Activated CD4-positive, alpha-beta T cell treated with anti-CD3 and anti-CD28 coated beads, Interleukin-2, amount 10 ng/mL, durations not matched to agents 24 days and 14 days (primary cell): ENCODE results near the gene BAIAP3. TPM values are rescaled to one million over a fixed set of nuclear protein-coding genes. Genes with fewer than 3 reads are reported as not detected.

Source experiments
- DNase-seq: peaks from one replicate; pipeline ENCODE4 v3.0.0; 2022
- H3K27ac Mint-ChIP-seq: one replicate; pipeline ENCODE4 v1.8.0; 2022; ENCODE audit warnings: mild to moderate bottlenecking, mixed read lengths
- H3K27me3 Mint-ChIP-seq: one replicate; pipeline ENCODE4 v1.8.0; 2022; ENCODE audit warnings: mixed read lengths
- H3K36me3 Mint-ChIP-seq: one replicate; pipeline ENCODE4 v1.8.0; 2022; ENCODE audit warnings: low read depth, mild to moderate bottlenecking, mixed read lengths
- H3K4me1 Mint-ChIP-seq: one replicate; pipeline ENCODE4 v1.8.0; 2021; ENCODE audit warnings: mixed read lengths
- H3K4me3 Mint-ChIP-seq: one replicate; pipeline ENCODE4 v1.8.0; 2022; ENCODE audit warnings: mild to moderate bottlenecking, moderate library complexity, mixed read lengths
- H3K9me3 Mint-ChIP-seq: one replicate; pipeline ENCODE4 v1.8.0; 2021; ENCODE audit warnings: mixed read lengths
- intact Hi-C: fragments of 100-400 bp; cut with micrococcal nuclease; formaldehyde crosslinking; loops from one replicate; pipeline ENCODE4 v1.15.1; 2023
- total RNA-seq: library from RNA; stranded (reverse); gene quantifications from 2 replicates; pipeline ENCODE4 v1.2.3, GENCODE V29; 2022

The BAIAP3 gene
- total RNA-seq, 1 donor from 2014 or later: 0.30 TPM

DNA sequence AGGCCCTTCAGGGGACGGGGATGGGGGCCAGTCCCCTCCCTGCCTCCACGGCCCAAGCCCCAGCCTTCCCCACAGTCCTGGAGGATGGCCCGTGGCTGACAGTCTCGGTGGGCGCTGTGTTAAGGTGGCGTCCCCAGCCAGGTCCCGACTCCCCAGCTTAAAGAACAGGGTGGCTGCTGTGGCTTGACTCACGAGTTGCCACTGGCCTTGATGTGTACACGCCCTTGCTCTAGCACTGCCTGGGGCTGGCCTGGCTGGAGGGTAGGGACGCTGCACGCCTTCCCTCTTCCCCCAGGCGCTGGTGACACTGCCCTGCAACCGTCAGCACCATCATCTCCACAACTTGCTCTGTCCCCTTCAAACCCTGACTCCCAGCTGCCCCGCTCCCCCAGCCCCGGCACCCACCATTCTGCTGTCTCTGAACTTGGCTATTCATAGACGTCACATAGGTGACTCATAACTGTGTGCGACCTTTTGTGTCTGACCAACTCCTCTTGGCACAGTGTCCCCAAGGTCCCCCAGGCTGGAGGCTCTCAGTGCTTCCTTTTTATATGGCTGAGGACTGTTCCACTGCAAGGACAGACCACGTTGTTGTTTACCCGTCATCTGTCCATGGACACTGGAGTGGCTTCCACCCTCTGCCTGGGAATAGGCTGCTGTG lies 24.6 kb downstream of the BAIAP3 start:
- no peak overlapping the region for H3K27ac Mint-ChIP-seq
- peaks cover 14% of the 10 kb centered on the region for H3K4me1 Mint-ChIP-seq
- no peak for DNase-seq
- H3K9me3 Mint-ChIP-seq: no peaks in the 10 kb centered on the region
- H3K36me3 Mint-ChIP-seq: peaks cover 6% of the 10 kb centered on the region
- intact Hi-C loops: no loop called here
- no peaks in the 10 kb centered on the region for H3K27me3 Mint-ChIP-seq
- no peak overlapping the region for H3K4me3 Mint-ChIP-seq

DNA sequence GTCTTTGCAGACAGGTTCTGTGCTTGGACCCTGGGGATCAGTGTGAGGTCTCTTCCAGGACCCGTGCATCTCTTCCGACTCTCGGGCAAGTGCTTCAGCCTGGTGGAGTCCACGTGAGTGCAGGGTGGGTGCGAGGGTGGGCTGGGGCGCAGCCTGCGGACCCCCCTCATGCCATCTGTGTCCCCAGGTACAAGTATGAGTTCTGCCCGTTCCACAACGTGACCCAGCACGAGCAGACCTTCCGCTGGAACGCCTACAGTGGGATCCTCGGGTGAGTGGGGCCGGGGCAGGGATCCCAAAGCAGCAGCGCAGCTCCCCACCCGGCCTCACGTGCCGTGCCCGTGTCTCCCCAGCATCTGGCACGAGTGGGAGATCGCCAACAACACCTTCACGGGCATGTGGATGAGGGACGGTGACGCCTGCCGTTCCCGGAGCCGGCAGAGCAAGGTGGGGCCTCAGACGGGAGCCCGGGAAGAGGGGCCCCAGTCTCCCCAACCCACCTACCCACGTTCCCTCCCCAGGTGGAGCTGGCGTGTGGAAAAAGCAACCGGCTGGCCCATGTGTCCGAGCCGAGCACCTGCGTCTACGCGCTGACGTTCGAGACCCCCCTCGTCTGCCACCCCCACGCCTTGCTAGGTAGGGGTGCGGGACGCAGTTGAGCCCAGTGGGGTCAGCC lies 28.4 kb downstream of the BAIAP3 start:
- H3K27ac Mint-ChIP-seq: no peak overlapping the region
- intact Hi-C loops: no loop called here
- DNase-seq: no peak
- H3K4me3 Mint-ChIP-seq: no peak overlapping the region
- peaks cover 4% of the 10 kb centered on the region for H3K4me1 Mint-ChIP-seq
- no peaks in the 10 kb centered on the region for H3K9me3 Mint-ChIP-seq
- no peaks in the 10 kb centered on the region for H3K27me3 Mint-ChIP-seq
- peaks cover 18% of the 10 kb centered on the region for H3K36me3 Mint-ChIP-seq

GRCh38 chr16:1362807-1363206 lies 29.4 kb downstream of the BAIAP3 start:
- Mint-ChIP-seq H3K36me3 (peaks cover 18% of the 10 kb centered on the region), H3K27me3 (no peaks in the 10 kb centered on the region), H3K27ac (no peak overlapping the region), H3K4me3 (no peak overlapping the region), H3K4me1 (peaks cover 4% of the 10 kb centered on the region), H3K9me3 (no peaks in the 10 kb centered on the region)
- DNase-seq: no peak
- intact Hi-C loops: no loop called here

GRCh38 chr16:1363501-1364041 lies 30.1 kb downstream of the BAIAP3 start:
- Mint-ChIP-seq H3K9me3 (no peaks in the 10 kb centered on the region), H3K4me1 (peaks cover 2% of the 10 kb centered on the region), H3K4me3 (no peak overlapping the region), H3K36me3 (peaks cover 21% of the 10 kb centered on the region), H3K27me3 (no peaks in the 10 kb centered on the region), H3K27ac (no peak overlapping the region)
- intact Hi-C loops: no loop called here
- peak; percentile 92 for DNase-seq

DNA sequence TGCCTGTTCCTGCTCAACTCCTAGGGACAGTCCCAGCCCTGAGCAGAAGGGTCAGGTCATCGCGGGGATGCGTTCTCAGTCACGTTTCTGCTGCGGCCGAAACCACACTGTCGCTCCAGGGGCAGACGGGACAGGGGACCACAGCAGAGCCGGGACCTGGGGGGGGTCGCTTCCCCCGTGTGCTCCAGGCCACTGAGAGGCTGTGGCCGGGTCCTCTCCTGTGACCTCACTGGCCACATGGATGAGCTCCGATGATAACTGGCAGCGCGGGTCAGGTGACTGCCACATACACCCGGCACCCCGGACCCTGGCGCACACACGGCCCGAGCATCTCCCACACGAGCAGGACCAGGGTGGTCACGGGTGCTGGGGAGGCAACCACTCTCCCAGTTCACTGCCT lies 31.1 kb downstream of the BAIAP3 start:
- no peaks in the 10 kb centered on the region for H3K27me3 Mint-ChIP-seq
- intact Hi-C loops: no loop called here
- DNase-seq: no peak
- peaks cover 2% of the 10 kb centered on the region for H3K4me1 Mint-ChIP-seq
- H3K36me3 Mint-ChIP-seq: peaks cover 19% of the 10 kb centered on the region
- H3K27ac Mint-ChIP-seq: no peak overlapping the region
- no peak overlapping the region for H3K4me3 Mint-ChIP-seq
- H3K9me3 Mint-ChIP-seq: no peaks in the 10 kb centered on the region

DNA sequence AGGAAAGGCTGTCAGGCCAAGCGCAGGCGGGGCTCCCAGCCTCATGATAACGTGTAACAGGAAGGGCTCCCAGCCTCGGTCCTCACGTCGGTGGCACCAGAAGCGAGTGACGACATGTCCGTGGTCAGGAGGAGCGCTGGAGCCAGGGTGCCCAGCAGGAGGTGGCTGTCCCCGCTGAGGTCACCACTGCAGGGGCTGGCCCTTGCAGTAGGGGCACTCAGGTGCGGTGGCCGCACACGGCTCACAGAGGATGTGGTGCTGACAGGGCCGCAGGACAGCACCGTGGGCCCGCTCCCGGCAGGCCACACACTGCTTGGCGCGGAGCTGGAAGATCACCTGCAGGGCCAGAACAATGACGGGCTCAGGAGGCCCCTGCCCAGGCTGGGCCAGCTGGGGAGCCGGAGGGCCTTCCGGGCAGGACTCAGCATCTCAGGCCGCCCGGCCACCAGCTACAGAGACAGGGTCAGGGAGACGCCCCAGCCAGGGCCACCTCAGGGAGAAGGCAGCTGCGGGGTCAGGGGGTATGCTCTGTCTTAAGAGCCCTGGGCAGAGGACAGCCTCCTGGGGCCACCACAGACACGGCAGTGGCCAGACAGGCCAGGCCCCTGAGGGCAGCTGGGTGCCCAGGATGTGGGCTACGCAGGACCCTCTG lies 32.7 kb downstream of the BAIAP3 start:
- Mint-ChIP-seq H3K27me3 (no peaks in the 10 kb centered on the region), H3K27ac (no peak overlapping the region), H3K9me3 (no peaks in the 10 kb centered on the region), H3K4me3 (no peak overlapping the region), H3K4me1 (peaks cover 2% of the 10 kb centered on the region), H3K36me3 (peaks cover 23% of the 10 kb centered on the region)
- intact Hi-C loops: no loop called here
- DNase-seq: no peak

GRCh38 chr16:1366712-1367299 lies 33.4 kb downstream of the BAIAP3 start:
- Mint-ChIP-seq H3K27ac (no peak overlapping the region), H3K4me3 (no peak overlapping the region), H3K9me3 (no peaks in the 10 kb centered on the region), H3K4me1 (peaks cover 2% of the 10 kb centered on the region), H3K27me3 (no peaks in the 10 kb centered on the region), H3K36me3 (peaks cover 23% of the 10 kb centered on the region)
- no peak for DNase-seq
- intact Hi-C loops: no loop called here

DNA sequence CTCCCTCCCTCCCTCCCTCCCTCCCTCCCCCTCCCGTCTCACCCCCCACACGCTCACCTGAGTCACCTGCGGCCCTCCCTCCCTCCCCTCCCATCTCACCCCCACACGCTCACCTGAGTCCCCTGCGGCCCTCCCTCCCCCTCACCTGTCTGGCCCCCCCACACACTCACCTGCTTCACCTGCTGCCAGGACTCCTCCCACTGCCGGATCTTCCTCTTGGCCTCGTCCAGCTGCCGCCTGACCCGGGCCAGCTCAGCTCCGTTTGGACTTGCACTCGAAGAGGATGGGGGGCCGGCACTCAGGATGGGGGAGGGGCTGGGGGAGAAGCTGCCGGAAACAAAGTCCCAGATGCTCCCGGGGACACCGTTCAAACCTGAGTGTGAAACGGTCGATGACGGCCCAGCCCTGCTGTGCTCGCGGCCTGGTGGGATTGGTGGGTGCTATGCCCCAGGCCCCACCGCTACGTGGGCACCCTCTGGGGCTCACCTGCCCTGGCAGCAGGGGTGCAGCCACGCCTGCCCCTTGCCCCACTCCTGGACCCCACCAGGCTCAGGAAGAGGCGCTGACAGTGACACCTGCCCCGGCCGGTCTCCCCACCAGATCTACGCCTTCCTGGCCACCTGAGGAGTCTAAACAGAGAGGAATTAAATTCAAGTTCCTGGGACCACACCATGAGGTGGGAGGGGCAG lies 34.2 kb downstream of the BAIAP3 start:
- intact Hi-C loops: no loop called here
- H3K27ac Mint-ChIP-seq: no peak overlapping the region
- peaks cover 2% of the 10 kb centered on the region for H3K4me1 Mint-ChIP-seq
- H3K9me3 Mint-ChIP-seq: no peaks in the 10 kb centered on the region
- H3K4me3 Mint-ChIP-seq: no peak overlapping the region
- peaks cover 23% of the 10 kb centered on the region for H3K36me3 Mint-ChIP-seq
- H3K27me3 Mint-ChIP-seq: no peaks in the 10 kb centered on the region
- no peak for DNase-seq

- H3K27me3 Mint-ChIP-seq: no peaks in the 10 kb centered on the region
- DNase-seq: no peak
- H3K4me3 Mint-ChIP-seq: no peak overlapping the region
- intact Hi-C loops: no loop called here
- no peak overlapping the region for H3K27ac Mint-ChIP-seq
- no peaks in the 10 kb centered on the region for H3K4me1 Mint-ChIP-seq
- peaks cover 10% of the 10 kb centered on the region for H3K36me3 Mint-ChIP-seq
- no peaks in the 10 kb centered on the region for H3K9me3 Mint-ChIP-seq
Observed at GRCh38 chr16:1371054-1371978, 37.9 kb downstream of the BAIAP3 start.

GRCh38 chr16:1372292-1372950 lies 39.0 kb downstream of the BAIAP3 start:
- peaks cover 11% of the 10 kb centered on the region for H3K36me3 Mint-ChIP-seq
- intact Hi-C loops: no loop called here
- H3K4me3 Mint-ChIP-seq: no peak overlapping the region
- no peak overlapping the region for H3K27ac Mint-ChIP-seq
- no peaks in the 10 kb centered on the region for H3K4me1 Mint-ChIP-seq
- no peak for DNase-seq
- no peaks in the 10 kb centered on the region for H3K27me3 Mint-ChIP-seq
- H3K9me3 Mint-ChIP-seq: no peaks in the 10 kb centered on the region

DNA sequence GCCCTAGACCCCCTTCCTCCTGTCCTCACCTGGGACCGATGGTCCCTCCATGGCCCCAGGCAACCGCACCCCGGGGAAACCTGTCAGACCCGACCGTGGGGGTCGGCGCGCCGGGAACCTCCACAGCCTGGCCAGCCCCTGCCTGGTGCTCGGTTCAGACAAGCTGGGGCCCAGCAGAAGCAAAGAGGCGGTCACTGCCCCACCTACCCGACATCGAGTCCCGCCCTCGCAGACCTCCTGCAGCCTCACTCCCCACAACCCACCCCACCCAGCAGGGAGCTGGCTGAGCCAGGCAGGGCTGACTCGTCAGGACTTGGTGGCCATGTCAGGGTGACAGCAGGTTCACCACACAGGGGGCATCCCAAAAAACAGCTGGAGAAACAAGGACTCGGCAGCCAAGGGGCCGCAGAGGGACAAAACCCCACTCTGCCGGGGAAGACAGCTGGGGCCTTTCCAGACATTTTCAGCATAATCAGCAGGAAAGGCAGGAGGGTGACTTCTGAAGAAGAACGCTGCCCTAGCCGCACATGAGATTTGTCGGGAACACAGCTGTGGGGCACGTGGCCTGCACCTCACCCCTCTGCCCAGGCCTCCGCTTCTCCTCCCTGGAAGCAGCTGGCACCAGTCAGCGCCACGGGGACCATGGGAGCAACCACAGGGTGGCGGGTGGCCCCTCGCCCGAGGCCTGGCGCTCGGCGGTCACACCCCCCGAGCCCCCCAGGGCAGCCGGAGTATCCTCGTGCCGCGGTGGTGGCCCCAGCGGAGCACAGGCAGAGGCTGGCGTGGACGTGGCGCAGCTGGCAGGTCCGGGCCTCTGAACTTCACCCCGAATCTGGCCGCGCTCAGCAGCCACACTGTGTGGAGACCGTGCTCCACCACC lies 41.2 kb downstream of the BAIAP3 start:
- Mint-ChIP-seq H3K9me3 (no peaks in the 10 kb centered on the region), H3K27me3 (no peaks in the 10 kb centered on the region), H3K4me3 (no peak overlapping the region), H3K36me3 (peaks cover 8% of the 10 kb centered on the region), H3K4me1 (peaks cover 9% of the 10 kb centered on the region), H3K27ac (no peak overlapping the region)
- no peak for DNase-seq
- intact Hi-C loops: no loop called here

DNA sequence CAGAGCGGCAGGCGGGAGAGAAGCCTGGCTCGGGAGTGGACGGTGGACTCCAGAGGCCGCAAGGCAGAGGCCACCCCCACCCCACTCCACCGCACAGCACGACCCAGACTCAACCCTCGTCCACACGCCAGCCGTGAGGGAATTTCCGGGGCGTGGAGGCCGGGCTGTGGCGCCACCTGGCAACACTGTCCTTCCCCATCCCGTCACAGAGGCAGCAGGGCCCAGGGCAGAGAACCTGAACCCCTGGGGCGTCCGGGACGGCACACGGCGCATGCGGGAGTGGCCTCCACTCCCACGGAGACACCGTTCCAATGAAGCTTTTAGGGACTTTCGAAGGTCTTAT lies 41.8 kb downstream of the BAIAP3 start:
- intact Hi-C loops: no loop called here
- H3K4me1 Mint-ChIP-seq: peaks cover 13% of the 10 kb centered on the region
- no peak overlapping the region for H3K27ac Mint-ChIP-seq

More for the DNA sequence above, 41.8 kb downstream of the BAIAP3 start:
- no peaks in the 10 kb centered on the region for H3K27me3 Mint-ChIP-seq
- peaks cover 6% of the 10 kb centered on the region for H3K36me3 Mint-ChIP-seq
- no peak for DNase-seq
- H3K4me3 Mint-ChIP-seq: no peak overlapping the region
- H3K9me3 Mint-ChIP-seq: no peaks in the 10 kb centered on the region
